SJCRH30 (cell line): Measurements from ENCODE around the gene ACTL7B. TPM values are rescaled to one million over a fixed set of nuclear protein-coding genes. Genes with fewer than 3 reads are reported as not detected.

Experiments used
- DNase-seq, 2 experiments: peaks; one replicate each; pipeline ENCODE4 v3.0.0-alpha.2; 2015 to 2020
- H3K27ac ChIP-seq: fragments of 250-450 bp; sonication (Bioruptor Pico); 2 replicates; pipeline ENCODE4 v1.5.1; 2020; ENCODE audit warnings: mild to moderate bottlenecking, moderate library complexity
- H3K27me3 ChIP-seq: fragments of 250-450 bp; sonication (Bioruptor Pico); 2 replicates; pipeline ENCODE4 v1.5.1; 2020; ENCODE audit warnings: mild to moderate bottlenecking, moderate library complexity
- H3K36me3 ChIP-seq: fragments of 250-450 bp; sonication (Bioruptor Pico); 2 replicates; pipeline ENCODE4 v1.5.1; 2020; ENCODE audit warnings: mild to moderate bottlenecking, moderate library complexity
- H3K4me1 ChIP-seq: fragments of 250-450 bp; sonication (Bioruptor Pico); 2 replicates; pipeline ENCODE4 v1.5.1; 2020; ENCODE audit warnings: mild to moderate bottlenecking, moderate library complexity
- H3K4me3 ChIP-seq: fragments of 250-450 bp; sonication (Bioruptor Pico); 2 replicates; pipeline ENCODE4 v1.5.1; 2020; ENCODE audit warnings: mild to moderate bottlenecking, moderate library complexity
- H3K9me3 ChIP-seq: fragments of 250-450 bp; sonication (Bioruptor Pico); replicated peaks from 2 replicates; pipeline ENCODE4 v1.5.1; 2020; ENCODE audit warnings: mild to moderate bottlenecking, moderate library complexity
- total RNA-seq: library from RNA; depleted of rRNA; stranded (reverse); fragments of >200 nt; shearing (Covaris generic); gene quantifications from 2 replicates; pipeline ENCODE4 v1.2.3, GENCODE V29; 2014

Gene ACTL7B
- total RNA-seq, 1 experiment from 2014 or later, result not detected

- H3K36me3 ChIP-seq, result peaks cover 38% of the 10 kb centered on the region
- no peak overlapping the region for H3K27ac ChIP-seq
- H3K4me1 ChIP-seq, result peaks cover 11% of the 10 kb centered on the region
- no peak overlapping the region for H3K4me3 ChIP-seq
- H3K27me3 ChIP-seq, result no peaks in the 10 kb centered on the region
- DNase-seq, result no peak
- no peaks in the 10 kb centered on the region for H3K9me3 ChIP-seq
Observed at GRCh38 chr9:108882052-108882888, 26.5 kb upstream of the ACTL7B start.

GRCh38 chr9:108880738-108881316, 25.0 kb upstream of the ACTL7B start:
- Histone ChIP-seq H3K9me3 (no peaks in the 10 kb centered on the region), H3K27ac (no peak overlapping the region), H3K27me3 (no peaks in the 10 kb centered on the region), H3K4me3 (no peak overlapping the region), H3K4me1 (peaks cover 7% of the 10 kb centered on the region), H3K36me3 (peaks cover 42% of the 10 kb centered on the region)
- no peak for DNase-seq

GRCh38 chr9:108877524-108877923, 21.7 kb upstream of the ACTL7B start:
- DNase-seq, result no peak
- H3K36me3 ChIP-seq, result peaks cover 55% of the 10 kb centered on the region
- H3K9me3 ChIP-seq, result no peaks in the 10 kb centered on the region
- no peaks in the 10 kb centered on the region for H3K27me3 ChIP-seq
- H3K4me1 ChIP-seq, result no peaks in the 10 kb centered on the region
- no peak overlapping the region for H3K27ac ChIP-seq
- H3K4me3 ChIP-seq, result no peak overlapping the region

GRCh38 chr9:108876425-108876824, 20.6 kb upstream of the ACTL7B start:
- no peak overlapping the region for H3K4me3 ChIP-seq
- no peaks in the 10 kb centered on the region for H3K9me3 ChIP-seq
- DNase-seq, result no peak
- peaks cover 61% of the 10 kb centered on the region for H3K36me3 ChIP-seq
- H3K27me3 ChIP-seq, result no peaks in the 10 kb centered on the region
- no peaks in the 10 kb centered on the region for H3K4me1 ChIP-seq
- H3K27ac ChIP-seq, result no peak overlapping the region

DNA sequence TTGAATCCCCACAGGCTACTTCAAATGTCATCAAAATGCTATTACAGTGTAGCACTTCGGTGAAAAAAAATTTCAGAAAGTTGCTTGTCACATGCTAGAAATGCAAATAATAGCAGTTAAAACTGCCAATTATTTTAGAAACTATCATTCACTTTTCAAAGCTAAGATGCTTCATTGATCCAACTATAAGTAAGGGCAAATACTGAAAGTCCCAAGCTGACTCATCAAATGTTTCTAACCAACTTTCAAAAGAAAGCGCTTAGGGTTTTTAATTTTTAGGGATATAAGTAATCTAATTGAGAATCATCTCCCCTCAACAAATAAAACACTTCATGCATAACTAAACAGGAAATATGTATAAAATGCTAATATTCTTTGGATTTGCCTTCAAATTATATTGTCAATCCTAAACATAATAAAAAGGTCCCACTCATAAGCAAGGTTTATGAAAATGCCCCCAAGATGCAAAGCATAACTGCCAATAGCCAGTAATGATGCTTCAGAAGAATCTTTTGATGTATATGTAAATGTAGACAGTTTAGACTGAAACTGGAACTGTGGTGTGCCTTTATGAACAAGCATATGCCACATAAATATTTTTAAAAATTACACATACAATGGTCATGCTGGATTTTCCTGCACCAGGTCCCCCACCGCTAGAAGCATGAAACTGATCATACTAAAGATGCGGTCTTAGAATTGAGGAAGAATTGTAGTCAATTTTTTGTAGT, 18.4 kb upstream of the ACTL7B start:
- no peak overlapping the region for H3K4me3 ChIP-seq
- DNase-seq, result no peak
- H3K27ac ChIP-seq, result no peak overlapping the region
- H3K4me1 ChIP-seq, result no peaks in the 10 kb centered on the region
- H3K36me3 ChIP-seq, result peaks cover 47% of the 10 kb centered on the region
- no peaks in the 10 kb centered on the region for H3K9me3 ChIP-seq
- H3K27me3 ChIP-seq, result no peaks in the 10 kb centered on the region

DNA sequence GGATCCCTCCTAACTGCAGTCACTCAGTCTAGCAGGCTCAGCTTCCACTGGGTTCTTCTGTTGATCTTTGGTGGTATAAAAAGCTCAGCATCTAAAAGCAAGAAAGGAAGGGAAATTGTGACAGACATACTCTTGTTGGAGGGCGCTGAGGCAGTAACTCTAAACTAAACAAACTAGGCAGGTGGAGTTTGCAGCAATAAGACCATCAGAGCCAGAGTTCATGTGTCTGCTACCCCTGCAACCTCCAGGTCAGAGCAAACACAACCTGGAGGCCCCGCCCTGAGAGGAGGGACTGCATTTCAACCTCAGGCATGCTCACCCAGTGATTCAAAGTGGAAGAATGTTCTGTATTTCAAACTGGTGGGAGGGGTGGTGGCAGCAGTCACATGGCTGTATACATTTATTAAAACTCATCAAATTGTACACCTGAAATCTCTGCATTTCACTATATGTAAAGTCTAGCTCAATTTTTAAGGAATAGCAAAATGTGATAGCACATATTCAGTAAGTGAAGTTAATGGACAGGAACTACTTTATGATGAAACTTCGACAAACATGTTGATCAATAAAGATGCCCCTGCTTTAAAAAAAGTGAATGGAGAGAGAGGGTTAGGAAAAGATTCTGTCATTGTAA, 13.4 kb upstream of the ACTL7B start:
- Histone ChIP-seq H3K4me3 (no peak overlapping the region), H3K4me1 (no peaks in the 10 kb centered on the region), H3K36me3 (peaks cover 18% of the 10 kb centered on the region), H3K27me3 (no peaks in the 10 kb centered on the region), H3K27ac (no peak overlapping the region), H3K9me3 (no peaks in the 10 kb centered on the region)
- no peak for DNase-seq

GRCh38 chr9:108867829-108868228, 12.0 kb upstream of the ACTL7B start:
- DNase-seq, result no peak
- H3K27ac ChIP-seq, result no peak overlapping the region; the same call in 1 of the 2 replicates
- no peaks in the 10 kb centered on the region for H3K9me3 ChIP-seq
- H3K4me1 ChIP-seq, result no peaks in the 10 kb centered on the region
- H3K36me3 ChIP-seq, result peaks cover 11% of the 10 kb centered on the region
- no peak overlapping the region for H3K4me3 ChIP-seq
- no peaks in the 10 kb centered on the region for H3K27me3 ChIP-seq

DNA sequence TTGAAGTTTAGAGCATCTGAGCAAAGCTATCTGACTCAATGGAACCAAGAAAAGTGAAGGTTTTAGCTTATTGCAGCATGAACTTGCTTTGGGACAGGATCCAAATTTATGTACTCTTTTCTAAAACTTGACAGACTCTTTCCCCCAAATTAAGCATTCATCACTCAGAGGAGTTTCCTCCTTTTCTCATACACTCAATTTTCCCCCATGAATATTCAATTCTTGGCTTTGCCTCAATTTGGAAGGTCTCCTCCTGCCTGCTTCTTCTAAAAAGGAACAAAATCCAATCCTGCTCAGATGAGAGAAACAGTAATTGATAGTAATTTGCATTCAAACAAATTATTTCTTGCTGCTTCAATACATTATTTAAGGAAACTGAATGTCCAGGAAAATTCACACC, 11.3 kb upstream of the ACTL7B start:
- peaks cover 9% of the 10 kb centered on the region; the same call in 1 of the 2 replicates for H3K36me3 ChIP-seq
- H3K4me1 ChIP-seq, result no peaks in the 10 kb centered on the region
- no peak overlapping the region for H3K27ac ChIP-seq
- no peak for DNase-seq
- H3K4me3 ChIP-seq, result no peak overlapping the region
- H3K9me3 ChIP-seq, result no peaks in the 10 kb centered on the region
- no peaks in the 10 kb centered on the region for H3K27me3 ChIP-seq

DNA sequence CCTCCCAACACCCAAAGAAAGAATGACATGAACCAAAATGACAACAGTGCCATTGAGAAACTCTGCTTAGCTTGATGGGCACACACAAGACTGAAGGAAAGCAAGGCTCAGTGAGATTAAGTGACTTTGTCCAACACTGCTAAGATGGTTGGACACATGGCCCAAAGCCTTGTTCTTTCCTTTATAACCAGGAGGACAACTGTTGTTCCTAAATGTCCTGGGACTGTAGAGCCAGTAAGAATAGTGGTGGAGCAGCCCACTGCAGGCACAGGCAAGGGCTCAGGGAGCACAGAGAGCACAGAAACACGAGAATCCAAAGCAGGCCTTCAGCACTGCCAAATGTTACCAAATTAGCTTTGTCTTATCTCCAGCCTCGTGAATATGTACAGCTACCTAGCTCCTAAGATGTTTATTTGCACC, 10.2 kb upstream of the ACTL7B start:
- no peak for DNase-seq
- no peak overlapping the region for H3K27ac ChIP-seq
- H3K27me3 ChIP-seq, result no peaks in the 10 kb centered on the region
- no peaks in the 10 kb centered on the region for H3K9me3 ChIP-seq
- H3K36me3 ChIP-seq, result 0 out of 2 replicates have a peak, but pooled peaks cover 3% of the 10 kb centered on the region
- no peak overlapping the region for H3K4me3 ChIP-seq
- H3K4me1 ChIP-seq, result no peaks in the 10 kb centered on the region

DNA sequence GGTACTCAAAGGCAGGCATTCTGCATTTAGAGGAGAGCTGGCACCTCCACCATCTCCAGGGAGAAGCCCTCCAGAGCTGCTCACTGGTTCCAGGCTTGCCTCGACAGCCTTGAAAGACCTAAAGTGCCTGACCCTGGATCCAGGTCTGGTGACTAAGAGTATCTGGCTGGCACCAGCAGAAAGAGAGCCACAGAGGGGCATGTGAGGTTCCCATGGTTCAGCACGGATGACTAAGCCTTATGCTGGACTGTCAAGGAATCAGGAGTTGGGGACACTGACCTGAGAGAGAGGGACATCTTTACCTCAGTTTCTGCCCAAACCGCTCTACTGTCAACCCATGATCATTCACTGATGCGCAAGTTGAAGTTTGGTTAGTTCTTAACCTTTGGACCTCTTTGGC, 9.3 kb upstream of the ACTL7B start:
- Histone ChIP-seq H3K36me3 (no peaks in the 10 kb centered on the region), H3K9me3 (no peaks in the 10 kb centered on the region), H3K4me3 (no peak overlapping the region), H3K27me3 (no peaks in the 10 kb centered on the region), H3K27ac (no peak overlapping the region), H3K4me1 (no peaks in the 10 kb centered on the region)
- no peak for DNase-seq

GRCh38 chr9:108864446-108864845, 8.7 kb upstream of the ACTL7B start:
- Histone ChIP-seq H3K27me3 (no peaks in the 10 kb centered on the region), H3K9me3 (no peaks in the 10 kb centered on the region), H3K4me3 (no peak overlapping the region), H3K36me3 (no peaks in the 10 kb centered on the region), H3K27ac (no peak overlapping the region), H3K4me1 (no peaks in the 10 kb centered on the region)
- DNase-seq, result no peak

GRCh38 chr9:108863891-108864290, 8.1 kb upstream of the ACTL7B start:
- no peak overlapping the region for H3K4me3 ChIP-seq
- no peaks in the 10 kb centered on the region for H3K9me3 ChIP-seq
- no peaks in the 10 kb centered on the region for H3K27me3 ChIP-seq
- H3K27ac ChIP-seq, result no peak overlapping the region
- no peaks in the 10 kb centered on the region for H3K4me1 ChIP-seq
- H3K36me3 ChIP-seq, result no peaks in the 10 kb centered on the region
- no peak for DNase-seq

DNA sequence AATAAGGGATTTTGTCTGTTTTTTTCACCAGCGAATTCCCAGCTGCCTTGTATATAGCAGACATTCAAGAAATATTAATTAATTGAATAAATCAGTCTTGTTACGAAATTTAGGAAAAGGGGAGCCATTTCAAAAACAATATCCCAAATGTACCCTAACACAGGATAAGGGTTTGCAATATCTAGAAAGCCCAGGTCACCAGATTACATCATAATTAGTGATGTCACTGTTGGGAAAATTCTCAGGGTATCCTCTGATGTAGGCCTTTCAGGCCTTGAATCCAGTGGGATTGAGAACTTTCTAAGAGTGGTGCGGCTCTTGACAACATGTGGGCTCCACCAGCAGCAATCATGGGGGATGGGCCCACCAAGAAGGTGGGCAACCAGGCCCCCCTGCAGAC, 6.2 kb upstream of the ACTL7B start, which contains the start of gene ACTL7A:
TSS of gene ACTL7A (plus strand) at position 270 of the 400 bp plus-strand sequence. CDS start at position 327, 57 bp downstream.
- H3K9me3 ChIP-seq, result no peaks in the 10 kb centered on the region
- no peak within 1 kb of the TSS for H3K4me3 ChIP-seq
- H3K27me3 ChIP-seq, result no peaks in the 10 kb centered on the region
- H3K4me1 ChIP-seq, result no peaks in the 10 kb centered on the region
- no peak for DNase-seq
- H3K27ac ChIP-seq, result no peak within 1 kb of the TSS
- H3K36me3 ChIP-seq, result no peaks in the 10 kb centered on the region

GRCh38 chr9:108861464-108861863, 5.7 kb upstream of the ACTL7B start:
- Histone ChIP-seq H3K4me1 (no peaks in the 10 kb centered on the region), H3K27ac (no peak overlapping the region)

DNA sequence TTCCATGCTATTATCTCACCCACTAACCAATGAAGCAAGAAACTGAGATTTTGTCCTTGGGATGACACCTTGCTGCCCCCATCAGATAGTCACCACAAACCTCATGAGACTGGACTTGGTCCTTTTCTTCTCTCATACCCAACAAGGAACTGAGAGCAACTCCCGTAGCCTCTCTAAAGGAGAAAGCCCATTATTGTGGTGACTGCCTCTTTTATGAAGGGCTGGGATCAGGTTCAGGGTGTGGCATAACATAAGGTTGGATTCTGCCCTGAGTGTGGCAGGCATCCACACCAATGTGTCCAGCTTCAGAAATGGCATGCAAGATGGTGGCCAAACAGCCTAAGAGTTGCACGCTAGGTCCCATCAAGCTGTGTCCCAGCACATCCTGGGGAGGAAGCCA, 5.0 kb upstream of the ACTL7B start:
- no peaks in the 10 kb centered on the region for H3K36me3 ChIP-seq
- no peaks in the 10 kb centered on the region for H3K27me3 ChIP-seq
- no peak overlapping the region for H3K27ac ChIP-seq
- H3K9me3 ChIP-seq, result no peaks in the 10 kb centered on the region
- no peak overlapping the region for H3K4me3 ChIP-seq
- no peak for DNase-seq
- no peaks in the 10 kb centered on the region for H3K4me1 ChIP-seq

More at GRCh38 chr9:108861464-108861863, 5.7 kb upstream of the ACTL7B start:
- H3K9me3 ChIP-seq, result no peaks in the 10 kb centered on the region
- H3K27me3 ChIP-seq, result no peaks in the 10 kb centered on the region
- H3K36me3 ChIP-seq, result no peaks in the 10 kb centered on the region
- no peak overlapping the region for H3K4me3 ChIP-seq
- DNase-seq, result no peak
